CD4-positive, alpha-beta memory T cell (primary cell): ENCODE results near the gene PAK1. TPM values are rescaled to one million over a fixed set of nuclear protein-coding genes. Genes with fewer than 3 reads are reported as not detected.

Source experiments
- CTCF ChIA-PET: fragments of 350-600 bp; sonication (Branson Sonifier 250); formaldehyde crosslinking; loops from one replicate; lab custom pipeline; 2021; ENCODE audit warnings: inconsistent platforms; ENCODE audit not compliant: partially characterized antibody; lab: Charles Lee
- POLR2A ChIA-PET: fragments of 350-600 bp; sonication (Branson Sonifier 250); formaldehyde crosslinking; loops from one replicate; lab custom pipeline; 2021; ENCODE audit not compliant: partially characterized antibody; lab: Charles Lee
- DNase-seq, 5 donors: peaks; one replicate each; pipeline versions ENCODE4 v3.0.0 to v3.0.0-alpha.2; 2020 to 2022; ENCODE audit warnings: mixed read lengths in 1 of 5
- H3K27ac ChIP-seq: one replicate; pipeline ENCODE4 v1.7.0; 2013; ENCODE audit warnings: low read depth, low read length
- H3K27me3 ChIP-seq: 2 replicates; pipeline ENCODE4 v1.7.0; 2013; ENCODE audit warnings: mild to moderate bottlenecking, low read length, moderate library complexity; ENCODE audit not compliant: insufficient read depth
- H3K36me3 ChIP-seq: 2 replicates; pipeline ENCODE4 v1.7.0; 2013; ENCODE audit warnings: mild to moderate bottlenecking, low read length, moderate library complexity; ENCODE audit not compliant: insufficient read depth
- H3K4me1 ChIP-seq: 2 replicates; pipeline ENCODE4 v1.7.0; 2013; ENCODE audit warnings: mild to moderate bottlenecking, low read length, moderate library complexity; ENCODE audit not compliant: insufficient read depth
- H3K4me3 ChIP-seq, 2 donors: one replicate each; pipeline ENCODE4 v1.7.0; 2013; ENCODE audit warnings: low read length in 2 of 2, mild to moderate bottlenecking in 1 of 2
- H3K9me3 ChIP-seq, 2 donors: one replicate each; pipeline ENCODE4 v1.7.0; 2013; ENCODE audit warnings: low read length in 2 of 2, control low read depth in 1 of 2; ENCODE audit not compliant: control insufficient read depth in 1 of 2
- H3K27ac Mint-ChIP-seq, 7 donors: one replicate each; pipeline ENCODE4 v1.8.0; 2020 to 2021; ENCODE audit warnings: mixed read lengths in 7 of 7, mild to moderate bottlenecking in 6 of 7, inconsistent platforms in 3 of 7, moderate library complexity in 3 of 7
- H3K27me3 Mint-ChIP-seq, 2 donors: one replicate each; pipeline ENCODE4 v1.8.0; 2020 to 2021; ENCODE audit warnings: mixed read lengths in 2 of 2
- H3K36me3 Mint-ChIP-seq, 2 donors: one replicate each; pipeline ENCODE4 v1.8.0; 2020 to 2021; ENCODE audit warnings: mixed read lengths in 2 of 2, inconsistent platforms in 1 of 2, mild to moderate bottlenecking in 1 of 2
- H3K4me1 Mint-ChIP-seq, 4 donors: one replicate each; pipeline ENCODE4 v1.8.0; 2020 to 2021; ENCODE audit warnings: mixed read lengths in 4 of 4, mild to moderate bottlenecking in 1 of 4
- H3K4me3 Mint-ChIP-seq, 8 donors: one replicate each; pipeline ENCODE4 v1.8.0; 2020 to 2021; ENCODE audit warnings: mixed read lengths in 8 of 8, mild to moderate bottlenecking in 7 of 8, moderate library complexity in 6 of 8, inconsistent platforms in 3 of 8
- H3K9me3 Mint-ChIP-seq, 8 donors: one replicate each; pipeline ENCODE4 v1.8.0; 2020 to 2021; ENCODE audit warnings: mixed read lengths in 8 of 8, mild to moderate bottlenecking in 5 of 8, inconsistent platforms in 3 of 8, moderate library complexity in 1 of 8
- intact Hi-C: fragments of 100-400 bp; cut with micrococcal nuclease; formaldehyde crosslinking; loops from one replicate; pipeline ENCODE4 v1.15.1; 2023
- polyA plus RNA-seq, 2 donors: library from polyadenylated mRNA; unstranded; fragments of 300-500 nt; fragmentation: Illumina TruSeq; gene quantifications; one replicate each; pipeline ENCODE4 v1.2.3, GENCODE V29; 2021
- total RNA-seq, 2 experiments: library from RNA; stranded (reverse); gene quantifications; one replicate each; pipeline ENCODE4 v1.2.3, GENCODE V29; 2021

PAK1 gene
- total and polyA plus RNA-seq, 4 experiments from 2014 or later: 9.3 to 10.4 (median 9.7) TPM

GRCh38 chr11:77468527-77468926 is 5.4 kb downstream of the PAK1 start:
- CTCF ChIA-PET: no interaction called here
- peaks cover 0 to 2% (median 0%) of the 10 kb centered on the region in 8 donors for H3K9me3 Mint-ChIP-seq
- POLR2A ChIA-PET: no interaction called here

GRCh38 chr11:77467993-77468392 is 5.9 kb downstream of the PAK1 start:
- no peak overlapping the region for H3K27ac Mint-ChIP-seq
- CTCF ChIA-PET: interaction anchor here (0.6 kb wide), 1 partner anchor 547 kb away, joined by 4 read pairs; no protein-coding TSS in a partner anchor

More at GRCh38 chr11:77468527-77468926, 5.4 kb downstream of the PAK1 start:
- no peaks in the 10 kb centered on the region for H3K36me3 Mint-ChIP-seq
- no peaks in the 10 kb centered on the region for H3K9me3 ChIP-seq
- H3K27me3 ChIP-seq: no peaks in the 10 kb centered on the region
- no peaks in the 10 kb centered on the region for H3K36me3 ChIP-seq
- intact Hi-C loops: no loop called here
- H3K27ac Mint-ChIP-seq: no peak overlapping the region
- peaks cover 1 to 8% (median 5%) of the 10 kb centered on the region in 4 donors for H3K4me1 Mint-ChIP-seq
- H3K4me3 Mint-ChIP-seq: no peak overlapping the region
- H3K27ac ChIP-seq: no peak overlapping the region
- H3K4me3 ChIP-seq: no peak overlapping the region
- H3K4me1 ChIP-seq: peaks cover 6% of the 10 kb centered on the region
- no peak for DNase-seq
- peaks cover 6 to 19% of the 10 kb centered on the region in 2 donors for H3K27me3 Mint-ChIP-seq

GRCh38 chr11:77467233-77467632 is 6.7 kb downstream of the PAK1 start:
- ChIA-PET POLR2A (no interaction called here), CTCF (no interaction called here)
- H3K9me3 Mint-ChIP-seq: peaks cover 0 to 2% (median 0%) of the 10 kb centered on the region in 8 donors
- no peak for DNase-seq
- Histone ChIP-seq H3K36me3 (no peaks in the 10 kb centered on the region), H3K27ac (no peak overlapping the region), H3K4me1 (no peaks in the 10 kb centered on the region), H3K9me3 (no peaks in the 10 kb centered on the region), H3K27me3 (no peaks in the 10 kb centered on the region), H3K4me3 (no peak overlapping the region)
- H3K36me3 Mint-ChIP-seq: no peaks in the 10 kb centered on the region
- intact Hi-C loops: no loop called here
- peaks cover 7 to 20% of the 10 kb centered on the region in 2 donors for H3K27me3 Mint-ChIP-seq
- H3K4me3 Mint-ChIP-seq: no peak overlapping the region
- H3K4me1 Mint-ChIP-seq: peaks cover 0 to 5% (median 3%) of the 10 kb centered on the region in 4 donors
- no peak overlapping the region for H3K27ac Mint-ChIP-seq

More at GRCh38 chr11:77467993-77468392, 5.9 kb downstream of the PAK1 start:
- Histone ChIP-seq H3K27ac (no peak overlapping the region), H3K4me3 (no peak overlapping the region), H3K27me3 (no peaks in the 10 kb centered on the region), H3K36me3 (no peaks in the 10 kb centered on the region), H3K4me1 (peaks cover 4% of the 10 kb centered on the region), H3K9me3 (no peaks in the 10 kb centered on the region)
- intact Hi-C loops: no loop called here
- Mint-ChIP-seq H3K36me3 (no peaks in the 10 kb centered on the region), H3K4me3 (no peak overlapping the region), H3K4me1 (peaks cover 1 to 8% (median 5%) of the 10 kb centered on the region in 4 donors), H3K9me3 (peaks cover 0 to 2% (median 0%) of the 10 kb centered on the region in 8 donors), H3K27me3 (peaks cover 6 to 20% of the 10 kb centered on the region in 2 donors)
- no peak for DNase-seq
- POLR2A ChIA-PET: no interaction called here

- H3K9me3 Mint-ChIP-seq: no peaks in the 10 kb centered on the region
- H3K27me3 ChIP-seq: no peaks in the 10 kb centered on the region
- peaks cover 0 to 3% (median 0%) of the 10 kb centered on the region in 4 donors for H3K4me1 Mint-ChIP-seq
- no peak overlapping the region for H3K27ac Mint-ChIP-seq
- POLR2A ChIA-PET: no interaction called here
- H3K4me3 ChIP-seq: no peak overlapping the region
- H3K4me1 ChIP-seq: no peaks in the 10 kb centered on the region
- CTCF ChIA-PET: no interaction called here
- no peaks in the 10 kb centered on the region for H3K36me3 Mint-ChIP-seq
- no peaks in the 10 kb centered on the region for H3K9me3 ChIP-seq
- H3K27ac ChIP-seq: no peak overlapping the region
- H3K36me3 ChIP-seq: no peaks in the 10 kb centered on the region
- intact Hi-C loops: no loop called here
- H3K27me3 Mint-ChIP-seq: peaks cover 15 to 20% of the 10 kb centered on the region in 2 donors
- no peak for DNase-seq
- H3K4me3 Mint-ChIP-seq: no peak overlapping the region
These were observed 16.6 kb downstream of the PAK1 start for GRCh38 chr11:77457340-77457739.

GRCh38 chr11:77455740-77456139 is 18.2 kb downstream of the PAK1 start:
- no peak overlapping the region for H3K4me3 ChIP-seq
- CTCF ChIA-PET: interaction anchor here (2.0 kb wide), 1 partner anchor 15 kb away, joined by 5 read pairs; no protein-coding TSS in a partner anchor
- H3K9me3 Mint-ChIP-seq: no peaks in the 10 kb centered on the region
- DNase-seq: no peak
- H3K4me1 Mint-ChIP-seq: peaks cover 0 to 3% (median 0%) of the 10 kb centered on the region in 4 donors
- no peaks in the 10 kb centered on the region for H3K4me1 ChIP-seq
- no peaks in the 10 kb centered on the region for H3K36me3 ChIP-seq
- H3K36me3 Mint-ChIP-seq: no peaks in the 10 kb centered on the region
- no peak overlapping the region for H3K27ac Mint-ChIP-seq
- no peak overlapping the region for H3K27ac ChIP-seq
- no peaks in the 10 kb centered on the region for H3K27me3 ChIP-seq
- POLR2A ChIA-PET: no interaction called here
- H3K27me3 Mint-ChIP-seq: peaks cover 12 to 15% of the 10 kb centered on the region in 2 donors
- intact Hi-C loops: no loop called here
- no peak overlapping the region for H3K4me3 Mint-ChIP-seq
- no peaks in the 10 kb centered on the region for H3K9me3 ChIP-seq

- Mint-ChIP-seq H3K4me1 (peaks cover 0 to 3% (median 0%) of the 10 kb centered on the region in 4 donors), H3K36me3 (no peaks in the 10 kb centered on the region), H3K27ac (no peak overlapping the region), H3K9me3 (no peaks in the 10 kb centered on the region), H3K27me3 (peaks cover 12 to 14% of the 10 kb centered on the region in 2 donors), H3K4me3 (no peak overlapping the region)
- Histone ChIP-seq H3K9me3 (no peaks in the 10 kb centered on the region), H3K27ac (no peak overlapping the region), H3K27me3 (no peaks in the 10 kb centered on the region), H3K4me3 (no peak overlapping the region), H3K4me1 (no peaks in the 10 kb centered on the region), H3K36me3 (no peaks in the 10 kb centered on the region)
- ChIA-PET POLR2A (no interaction called here), CTCF (interaction anchor here (2.0 kb wide), 1 partner anchor 14 kb away, joined by 5 read pairs; no protein-coding TSS in a partner anchor)
- intact Hi-C loops: no loop called here
- DNase-seq: no peak
These were observed 18.8 kb downstream of the PAK1 start for GRCh38 chr11:77454867-77455655.

- Histone ChIP-seq H3K27me3 (no peaks in the 10 kb centered on the region), H3K27ac (no peak overlapping the region), H3K4me3 (no peak overlapping the region), H3K4me1 (no peaks in the 10 kb centered on the region), H3K36me3 (no peaks in the 10 kb centered on the region), H3K9me3 (no peaks in the 10 kb centered on the region)
- Mint-ChIP-seq H3K9me3 (no peaks in the 10 kb centered on the region), H3K4me1 (peaks cover 6 to 11% (median 9%) of the 10 kb centered on the region in 4 donors), H3K4me3 (no peak overlapping the region), H3K27ac (no peak overlapping the region), H3K36me3 (no peaks in the 10 kb centered on the region), H3K27me3 (peaks cover 4% of the 10 kb centered on the region in 2 donors)
- ChIA-PET CTCF (no interaction called here), POLR2A (no interaction called here)
- intact Hi-C loops: no loop called here
- DNase-seq: no peak
These were observed 23.7 kb downstream of the PAK1 start for GRCh38 chr11:77450227-77450626.
